ENCODE measurements around the gene FTCDNL1.

The FTCDNL1 gene

GRCh38 chr2:199740111-199740428, 110.9 kb downstream of the FTCDNL1 start:
- TF ChIP-seq CTCF (conservative IDR thresholded peaks at IDR 0.05), result peak; percentile 36
- H3K27ac ChIP-seq, result no peak overlapping the region

GRCh38 chr2:199739413-199740110, 111.4 kb downstream of the FTCDNL1 start:
- TF ChIP-seq CTCF (conservative IDR thresholded peaks at IDR 0.05), result peak; percentile 82
- H3K27ac ChIP-seq, result no peak overlapping the region

- no peak for TF ChIP-seq CTCF (conservative IDR thresholded peaks at IDR 0.05)
- no peak overlapping the region for H3K27ac ChIP-seq
Measured at GRCh38 chr2:199738727-199739412, 112.1 kb downstream of the FTCDNL1 start.

GRCh38 chr2:199734651-199735050, 116.3 kb downstream of the FTCDNL1 start:
- no peak for TF ChIP-seq CTCF (conservative IDR thresholded peaks at IDR 0.05)
- H3K27ac ChIP-seq, result no peak overlapping the region

GRCh38 chr2:199734011-199734410, 117.0 kb downstream of the FTCDNL1 start:
- no peak overlapping the region for H3K27ac ChIP-seq
- TF ChIP-seq CTCF (conservative IDR thresholded peaks at IDR 0.05), result no peak

DNA sequence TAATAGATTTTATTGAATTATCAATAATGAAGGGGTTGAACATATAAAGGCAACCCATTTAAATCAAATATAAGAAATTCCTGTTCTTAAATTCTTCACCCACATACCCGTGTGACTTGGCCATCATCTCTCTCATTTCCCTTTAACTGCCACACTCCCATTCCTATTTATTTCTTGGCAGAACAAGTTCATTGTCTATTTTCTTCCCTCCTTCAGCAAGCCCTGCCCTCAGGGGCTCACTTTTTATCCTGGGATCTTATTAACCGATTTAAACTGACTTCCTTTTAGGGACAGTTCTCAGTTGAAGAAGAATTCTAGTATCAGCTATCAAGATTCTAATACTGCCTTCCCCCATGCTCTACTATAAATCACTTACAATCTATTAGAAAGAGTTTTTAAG, 123.2 kb downstream of the FTCDNL1 start:
- no peak for TF ChIP-seq CTCF (conservative IDR thresholded peaks at IDR 0.05)
- H3K27ac ChIP-seq, result no peak overlapping the region

DNA sequence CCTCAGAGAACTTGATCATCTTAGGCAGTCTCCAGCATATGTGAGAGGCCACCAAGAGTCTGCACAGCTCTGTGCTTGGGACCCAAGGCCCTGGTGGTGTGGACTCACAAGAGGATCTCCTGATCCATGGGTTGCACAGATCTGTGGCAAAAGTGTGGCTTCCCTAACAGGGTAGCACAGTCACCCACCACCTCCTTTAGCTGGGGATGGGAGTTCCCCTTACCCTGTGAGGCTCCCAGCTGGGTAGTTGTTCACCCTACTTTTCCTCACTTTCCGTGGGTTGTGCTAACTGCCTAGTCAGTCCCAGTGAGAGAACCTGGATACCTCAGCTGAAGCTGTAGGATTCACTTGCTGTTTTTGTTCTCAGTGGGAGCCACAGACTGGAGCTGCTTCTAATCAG, 123.7 kb downstream of the FTCDNL1 start:
- TF ChIP-seq CTCF (conservative IDR thresholded peaks at IDR 0.05), result no peak
- H3K27ac ChIP-seq, result no peak overlapping the region
